ENCODE measurements around the gene CYP2S1.
"Not testable (repeated sequence)": the region's sequence is repeated elsewhere in the genome, so short reads cannot be mapped to it uniquely, and the experiment has no call there.

The CYP2S1 gene

DNA sequence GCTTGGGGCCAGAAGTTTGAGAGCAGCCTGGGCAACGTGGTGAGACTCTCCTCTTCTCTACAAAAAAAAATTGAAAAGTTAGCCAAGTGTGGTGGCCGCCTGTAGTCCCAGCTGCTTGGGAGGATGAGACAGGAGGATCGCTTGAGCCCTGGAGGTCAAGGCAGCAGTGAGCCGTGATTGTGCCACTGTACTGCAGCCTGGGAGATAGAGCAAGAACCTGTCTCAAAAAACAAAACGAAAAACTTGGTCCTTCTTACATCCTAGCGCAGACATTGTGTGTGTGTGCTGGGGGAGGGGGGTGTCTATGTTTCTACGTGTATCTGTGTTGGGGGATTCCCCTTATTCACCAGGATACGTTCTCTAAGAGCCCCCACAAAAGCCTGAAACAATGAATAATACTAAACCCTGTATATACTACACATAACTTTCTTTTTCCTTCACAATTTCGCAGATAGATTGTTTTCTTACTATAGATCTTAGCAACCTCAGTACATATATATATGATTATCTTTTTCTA lies 33.9 kb downstream of the CYP2S1 start:
- no peak for DNase-seq
- Mint-ChIP-seq H3K36me3 (ENCODE audit: low read depth) (peaks cover 5% of the 10 kb centered on the region), H3K27ac (peak overlapping the region; percentile 15)

DNA sequence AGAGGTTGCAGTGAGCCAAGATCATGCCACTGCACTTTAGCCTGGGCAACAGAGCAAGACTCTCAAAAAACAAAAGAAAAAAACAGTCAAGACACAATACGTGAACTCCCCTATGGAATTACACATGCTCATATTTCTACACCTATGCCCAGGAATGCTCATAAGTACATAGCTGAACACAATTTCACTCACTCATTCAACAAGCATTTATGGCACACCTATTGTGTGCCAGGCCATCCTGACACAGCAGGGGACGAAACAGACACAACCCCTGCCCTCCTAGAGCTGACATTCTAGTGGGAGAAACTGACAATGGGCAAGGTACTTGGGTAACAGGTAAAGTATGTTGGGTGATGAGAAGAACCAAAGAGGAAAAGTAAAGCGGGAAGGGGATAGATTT lies 35.5 kb downstream of the CYP2S1 start:
- Mint-ChIP-seq H3K27ac (no peak overlapping the region), H3K4me3 (no peak overlapping the region), H3K36me3 (ENCODE audit: low read depth) (no peaks in the 10 kb centered on the region), H3K9me3 (no peaks in the 10 kb centered on the region), H3K4me1 (peaks cover 32% of the 10 kb centered on the region), H3K27me3 (ENCODE audit: low read depth, poor library complexity) (peaks cover 3% of the 10 kb centered on the region)
- TF ChIP-seq, protein P1, sequence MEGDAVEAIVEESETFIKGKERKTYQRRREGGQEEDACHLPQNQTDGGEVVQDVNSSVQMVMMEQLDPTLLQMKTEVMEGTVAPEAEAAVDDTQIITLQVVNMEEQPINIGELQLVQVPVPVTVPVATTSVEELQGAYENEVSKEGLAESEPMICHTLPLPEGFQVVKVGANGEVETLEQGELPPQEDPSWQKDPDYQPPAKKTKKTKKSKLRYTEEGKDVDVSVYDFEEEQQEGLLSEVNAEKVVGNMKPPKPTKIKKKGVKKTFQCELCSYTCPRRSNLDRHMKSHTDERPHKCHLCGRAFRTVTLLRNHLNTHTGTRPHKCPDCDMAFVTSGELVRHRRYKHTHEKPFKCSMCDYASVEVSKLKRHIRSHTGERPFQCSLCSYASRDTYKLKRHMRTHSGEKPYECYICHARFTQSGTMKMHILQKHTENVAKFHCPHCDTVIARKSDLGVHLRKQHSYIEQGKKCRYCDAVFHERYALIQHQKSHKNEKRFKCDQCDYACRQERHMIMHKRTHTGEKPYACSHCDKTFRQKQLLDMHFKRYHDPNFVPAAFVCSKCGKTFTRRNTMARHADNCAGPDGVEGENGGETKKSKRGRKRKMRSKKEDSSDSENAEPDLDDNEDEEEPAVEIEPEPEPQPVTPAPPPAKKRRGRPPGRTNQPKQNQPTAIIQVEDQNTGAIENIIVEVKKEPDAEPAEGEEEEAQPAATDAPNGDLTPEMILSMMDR (IDR thresholded peaks at IDR 0.05) = no peak
- no peak for DNase-seq

More for the DNA sequence above, 33.9 kb downstream of the CYP2S1 start:
- H3K4me1 Mint-ChIP-seq = peaks cover 48% of the 10 kb centered on the region
- TF ChIP-seq, protein P1 (IDR thresholded peaks at IDR 0.05) = no peak
- peak overlapping the region; percentile 76 for H3K4me3 Mint-ChIP-seq
- no peaks in the 10 kb centered on the region for H3K9me3 Mint-ChIP-seq
- peaks cover 3% of the 10 kb centered on the region for H3K27me3 Mint-ChIP-seq (ENCODE audit: low read depth, poor library complexity)

GRCh38 chr19:41229338-41229737 lies 36.3 kb downstream of the CYP2S1 start:
- H3K36me3 Mint-ChIP-seq (ENCODE audit: low read depth); H3K4me3 Mint-ChIP-seq; H3K27me3 Mint-ChIP-seq (ENCODE audit: low read depth, poor library complexity); H3K27ac Mint-ChIP-seq; DNase-seq; H3K9me3 Mint-ChIP-seq: not testable (repeated sequence)
- H3K4me1 Mint-ChIP-seq = peaks cover 24% of the 10 kb centered on the region

- peaks cover 17% of the 10 kb centered on the region for H3K4me1 Mint-ChIP-seq
- no peak overlapping the region for H3K27ac Mint-ChIP-seq
- no peaks in the 10 kb centered on the region for H3K36me3 Mint-ChIP-seq (ENCODE audit: low read depth)
- H3K4me3 Mint-ChIP-seq = no peak overlapping the region
- peaks cover 3% of the 10 kb centered on the region for H3K27me3 Mint-ChIP-seq (ENCODE audit: low read depth, poor library complexity)
- DNase-seq = no peak
- no peaks in the 10 kb centered on the region for H3K9me3 Mint-ChIP-seq
- TF ChIP-seq, protein P1 (IDR thresholded peaks at IDR 0.05) = no peak
Observed at GRCh38 chr19:41230067-41230857, 37.2 kb downstream of the CYP2S1 start.

DNA sequence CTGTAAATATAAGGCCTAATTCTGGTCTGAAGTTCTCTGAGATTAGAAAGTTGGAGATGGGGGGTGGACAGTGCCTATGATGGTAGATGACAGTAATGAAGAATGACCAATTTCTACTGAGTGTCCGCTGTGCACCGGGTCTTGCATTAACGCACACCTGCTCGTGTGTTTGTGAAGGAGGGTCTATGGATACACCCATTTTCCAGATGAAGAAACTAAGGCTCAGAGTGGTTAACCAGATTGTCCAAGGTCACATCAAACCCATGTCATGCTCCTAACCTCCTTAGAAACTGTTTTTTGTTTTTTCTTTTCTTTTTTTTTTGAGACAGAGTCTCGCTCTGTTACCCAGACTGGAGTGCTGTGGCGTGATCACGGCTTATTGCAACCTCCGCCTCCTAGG lies 39.7 kb downstream of the CYP2S1 start:
- TF ChIP-seq, protein P1 (IDR thresholded peaks at IDR 0.05) = no peak
- H3K36me3 Mint-ChIP-seq (ENCODE audit: low read depth) = no peaks in the 10 kb centered on the region
- no peaks in the 10 kb centered on the region for H3K27me3 Mint-ChIP-seq (ENCODE audit: low read depth, poor library complexity)
- no peaks in the 10 kb centered on the region for H3K4me1 Mint-ChIP-seq
- DNase-seq = no peak
- H3K27ac Mint-ChIP-seq = no peak overlapping the region
- no peaks in the 10 kb centered on the region for H3K9me3 Mint-ChIP-seq
- H3K4me3 Mint-ChIP-seq = no peak overlapping the region

GRCh38 chr19:41233748-41234240 lies 40.8 kb downstream of the CYP2S1 start:
- H3K9me3 Mint-ChIP-seq = no peaks in the 10 kb centered on the region
- TF ChIP-seq, protein P1 (IDR thresholded peaks at IDR 0.05) = no peak
- H3K4me1 Mint-ChIP-seq = no peaks in the 10 kb centered on the region
- DNase-seq = no peak
- H3K27me3 Mint-ChIP-seq (ENCODE audit: low read depth, poor library complexity) = no peaks in the 10 kb centered on the region
- H3K36me3 Mint-ChIP-seq (ENCODE audit: low read depth) = no peaks in the 10 kb centered on the region
- H3K4me3 Mint-ChIP-seq = no peak overlapping the region
- peak overlapping the region; percentile 10 for H3K27ac Mint-ChIP-seq

All from nephron progenitor cell (in vitro differentiated cells).